DMS153 treated with DMSO at 0.1 percent for 48 hours (cell line): ENCODE measurements around the gene MID1.
"Not testable (repeated sequence)": the region's sequence is repeated elsewhere in the genome, so short reads cannot be mapped to it uniquely, and the experiment has no call there.

ENCODE experiments used
- DNase-seq: peaks from one replicate; lab custom pipeline; 2025; ENCODE audit not compliant: unreplicated experiment; lab: John Stamatoyannopoulos, UW

Gene MID1

GRCh38 chrX:10617186-10617998, 3.0 kb downstream of the MID1 start:
- no peak for DNase-seq

DNA sequence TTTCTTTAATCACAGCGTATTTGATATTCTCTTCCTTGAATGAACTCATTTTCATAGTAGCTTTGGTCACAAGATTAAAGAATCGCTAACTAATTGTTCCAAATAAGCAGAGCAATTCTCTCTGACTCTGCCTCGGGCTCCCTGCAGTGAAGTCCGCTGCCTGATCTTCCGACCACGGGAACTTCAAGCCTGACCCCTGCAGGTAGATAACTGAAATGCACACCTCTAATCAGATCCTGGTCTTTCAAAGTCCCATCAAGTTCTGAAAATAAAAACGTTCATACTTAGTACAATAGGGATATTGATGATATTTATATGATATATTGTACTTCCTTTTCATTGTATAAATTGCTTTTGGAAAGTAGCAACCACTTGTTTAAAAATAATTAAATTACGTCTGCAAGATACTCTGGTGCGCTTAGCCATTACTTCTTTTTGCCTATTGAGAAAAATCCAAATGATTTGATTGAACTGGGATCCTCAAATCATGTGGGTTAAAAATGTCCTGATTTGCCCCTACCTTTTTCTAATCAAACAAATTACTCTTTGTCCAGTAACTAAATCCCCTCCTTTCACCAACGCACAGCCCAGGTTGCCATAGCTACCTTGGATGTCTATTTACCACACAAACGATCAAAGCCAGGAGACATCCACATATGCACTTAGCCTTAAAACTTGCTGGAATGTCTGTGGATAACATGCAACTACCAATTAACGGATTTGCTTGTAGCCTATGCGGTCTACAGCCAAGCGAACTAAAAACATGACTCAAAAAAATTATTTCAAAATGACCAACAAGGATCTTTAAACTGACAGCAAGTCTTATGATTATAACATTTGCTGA, 4.2 kb downstream of the MID1 start:
- peak; percentile 50 for DNase-seq

DNA sequence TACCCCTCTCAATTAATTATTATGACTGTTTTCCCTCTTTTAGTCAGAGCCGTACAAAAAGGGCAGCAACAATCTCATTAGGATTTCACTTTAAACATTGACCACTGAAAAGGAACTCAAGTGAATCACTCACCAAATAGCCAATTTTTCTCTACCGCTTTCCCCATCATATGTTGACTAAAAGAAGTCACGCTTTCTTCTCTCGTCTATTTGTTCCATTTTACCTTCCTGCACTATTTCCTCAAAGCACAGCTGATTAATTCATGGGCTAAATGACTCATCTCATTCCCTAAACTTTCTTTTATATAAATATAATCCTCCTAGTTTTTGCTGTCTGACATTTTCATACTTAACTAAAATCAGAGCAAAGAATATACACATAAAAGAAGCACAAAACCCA, 8.2 kb downstream of the MID1 start:
- DNase-seq = no peak

GRCh38 chrX:10611441-10612090, 8.8 kb downstream of the MID1 start:
- no peak for DNase-seq

DNA sequence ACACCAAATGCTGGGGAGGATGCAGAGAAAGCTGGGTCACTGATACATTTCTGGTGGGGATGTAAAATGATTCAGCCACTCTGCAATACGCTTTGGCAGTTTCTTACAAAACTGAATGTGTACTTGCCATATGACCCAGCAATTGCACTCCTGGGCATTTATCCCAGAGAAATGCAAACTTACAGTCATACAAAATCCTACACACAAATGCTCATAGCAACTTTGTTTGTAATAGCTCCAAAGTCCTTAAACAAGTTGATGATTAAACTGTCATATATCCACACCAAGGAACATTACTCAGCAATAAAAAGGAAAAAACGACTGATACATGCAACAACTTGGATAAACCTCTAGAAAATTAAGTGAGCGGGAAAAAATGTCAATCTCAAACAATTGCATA, 12.3 kb downstream of the MID1 start:
- DNase-seq = no peak

DNA sequence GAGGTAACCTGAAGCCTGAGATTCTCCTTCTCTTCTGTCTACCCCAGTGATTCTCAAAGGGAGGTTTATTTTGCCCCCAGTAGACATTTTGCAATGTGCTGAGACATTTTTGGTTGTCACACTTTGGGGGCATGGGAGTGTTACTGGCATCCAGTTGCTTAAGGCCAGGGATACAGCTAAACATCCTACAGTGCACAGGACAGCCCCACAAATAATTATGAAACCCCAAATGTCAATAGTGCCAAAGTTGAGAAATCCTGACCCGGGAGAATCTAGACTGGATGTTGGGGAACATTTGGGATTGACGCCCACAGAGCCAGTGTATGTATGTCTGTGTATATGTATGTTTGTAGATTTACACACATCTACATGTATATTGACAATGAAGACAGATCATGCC, 13.2 kb downstream of the MID1 start:
- no peak for DNase-seq

DNA sequence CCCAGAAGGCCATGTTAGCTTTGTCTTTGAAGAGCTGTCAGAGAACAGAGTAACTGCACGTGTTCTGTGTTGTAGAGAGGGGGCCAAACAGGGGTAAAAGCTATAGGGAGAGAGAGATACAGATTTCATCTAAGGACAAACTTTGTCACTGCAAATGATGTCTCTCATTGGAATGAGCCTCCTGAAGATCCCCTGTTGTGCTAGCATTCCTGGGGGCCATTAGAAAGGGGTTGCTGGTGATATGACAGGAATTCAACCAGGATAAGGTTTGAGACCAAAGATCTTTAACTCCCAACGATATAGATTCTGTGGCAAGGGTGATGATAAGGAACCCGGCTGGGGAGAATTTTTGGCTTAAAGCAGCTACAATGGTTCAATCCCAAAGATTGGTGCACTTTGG, 16.8 kb downstream of the MID1 start:
- no peak for DNase-seq

DNA sequence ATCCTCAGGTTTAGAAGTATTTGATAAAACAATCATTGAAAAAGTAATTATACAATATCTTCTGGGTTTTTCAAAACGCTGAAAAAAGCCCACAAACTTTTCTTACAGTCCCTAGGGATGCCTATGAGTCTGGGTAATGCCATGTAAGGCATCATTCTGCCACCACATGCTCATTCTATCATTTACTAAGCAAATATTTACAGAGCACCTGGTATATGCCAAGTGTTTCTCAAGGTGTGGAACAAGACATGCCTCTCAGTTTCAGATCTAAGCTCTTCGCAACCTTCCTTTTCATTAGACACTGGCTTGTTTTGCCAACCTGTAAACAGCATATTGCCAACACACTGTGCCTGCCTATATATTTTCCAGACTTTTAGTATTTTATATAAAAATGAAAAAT, 17.7 kb downstream of the MID1 start:
- no peak for DNase-seq

DNA sequence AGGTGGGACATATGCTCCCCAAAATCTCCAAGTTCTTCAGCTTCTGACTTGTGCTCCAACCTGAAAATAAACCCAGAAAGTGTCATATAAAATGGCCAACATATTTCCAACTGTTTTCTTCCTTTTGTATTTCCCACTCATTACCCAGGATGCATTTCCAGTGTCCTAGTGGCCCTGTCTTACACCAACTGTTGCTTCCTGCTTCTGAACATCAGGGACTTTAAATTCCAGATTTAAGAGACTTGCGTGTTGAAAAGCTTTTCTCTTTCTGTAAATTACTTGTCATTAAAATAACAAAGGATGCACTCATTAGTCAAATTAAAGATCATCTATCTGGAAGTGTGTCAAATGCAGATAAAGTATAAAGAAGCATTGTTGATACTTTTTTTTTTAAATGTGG, 19.9 kb downstream of the MID1 start:
- DNase-seq = no peak

- no peak for DNase-seq
Measured at GRCh38 chrX:10598540-10598939, 21.8 kb downstream of the MID1 start.

GRCh38 chrX:10597871-10598270, 22.5 kb downstream of the MID1 start:
- peak; percentile 4 for DNase-seq

DNA sequence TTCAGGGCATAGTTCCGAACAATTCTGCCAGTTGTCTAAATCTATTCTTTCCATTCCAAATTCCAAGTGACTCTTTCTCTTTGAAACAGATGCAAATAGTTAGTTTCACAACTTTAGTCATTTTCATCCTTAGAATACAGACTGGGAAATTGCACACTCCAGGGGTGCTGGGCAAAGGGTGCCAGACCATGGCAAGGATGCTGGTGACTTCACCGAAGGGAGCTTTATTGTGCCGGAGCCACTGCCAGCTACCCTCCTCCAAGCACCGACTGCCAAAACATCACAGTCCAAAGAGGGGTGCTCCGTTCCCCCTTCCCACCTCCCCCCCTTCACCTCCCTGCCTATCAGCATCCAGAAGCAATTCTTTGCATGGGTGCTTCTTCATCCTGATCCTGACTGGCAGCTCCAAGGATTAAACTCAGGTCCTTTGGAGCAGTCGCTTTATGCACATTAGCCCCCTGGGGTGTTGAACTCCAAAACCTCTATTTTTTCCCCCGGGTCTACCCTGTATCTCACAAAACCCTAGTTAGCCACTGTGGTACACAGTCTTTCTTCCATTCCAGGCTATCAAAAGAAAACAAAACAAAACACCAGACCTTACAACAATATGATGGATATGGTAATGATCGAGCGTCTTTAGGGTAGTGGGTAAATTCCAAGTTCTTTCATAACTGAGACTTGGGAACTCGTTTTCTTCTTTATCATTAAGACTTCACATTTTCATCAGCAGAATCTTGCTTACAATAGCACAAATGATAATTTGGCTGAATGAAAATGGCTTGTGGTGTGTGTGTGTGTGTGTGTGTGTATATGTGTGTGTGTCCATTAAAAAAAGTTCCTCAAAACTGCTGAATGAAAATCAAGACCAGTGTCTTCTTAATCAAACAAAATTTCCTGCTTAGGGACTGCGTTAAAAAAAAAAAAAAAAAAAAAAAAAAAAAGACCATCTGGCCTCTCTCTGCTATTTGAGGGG, 28.7 kb downstream of the MID1 start:
- no peak for DNase-seq

GRCh38 chrX:10589787-10590186, 30.6 kb downstream of the MID1 start:
- not testable (repeated sequence) for DNase-seq

GRCh38 chrX:10589098-10589497, 31.3 kb downstream of the MID1 start:
- no peak for DNase-seq

DNA sequence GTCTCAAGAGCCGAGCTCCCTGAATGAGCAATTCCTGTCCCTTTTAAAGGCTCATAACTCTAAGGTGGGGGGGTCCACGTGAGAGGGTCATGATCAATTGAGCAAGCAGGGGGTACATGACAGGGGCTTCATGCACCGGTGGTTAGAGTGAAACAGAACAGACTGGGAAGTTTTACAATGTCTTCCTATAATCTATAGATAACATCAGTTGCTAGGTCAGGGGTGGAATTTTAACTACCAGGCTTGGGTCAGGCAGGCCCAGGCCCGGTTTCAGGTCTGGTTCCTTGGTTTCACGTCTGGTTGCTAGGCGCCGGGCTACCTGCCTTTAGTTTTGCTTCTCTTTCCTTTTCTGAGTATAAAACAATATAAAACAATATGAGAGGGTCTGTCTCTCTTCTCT, 35.5 kb downstream of the MID1 start:
- DNase-seq = not testable (repeated sequence)

- DNase-seq = no peak
Measured at GRCh38 chrX:10582945-10583344, 37.4 kb downstream of the MID1 start.

GRCh38 chrX:10582215-10582733, 38.1 kb downstream of the MID1 start:
- DNase-seq = no peak

DNA sequence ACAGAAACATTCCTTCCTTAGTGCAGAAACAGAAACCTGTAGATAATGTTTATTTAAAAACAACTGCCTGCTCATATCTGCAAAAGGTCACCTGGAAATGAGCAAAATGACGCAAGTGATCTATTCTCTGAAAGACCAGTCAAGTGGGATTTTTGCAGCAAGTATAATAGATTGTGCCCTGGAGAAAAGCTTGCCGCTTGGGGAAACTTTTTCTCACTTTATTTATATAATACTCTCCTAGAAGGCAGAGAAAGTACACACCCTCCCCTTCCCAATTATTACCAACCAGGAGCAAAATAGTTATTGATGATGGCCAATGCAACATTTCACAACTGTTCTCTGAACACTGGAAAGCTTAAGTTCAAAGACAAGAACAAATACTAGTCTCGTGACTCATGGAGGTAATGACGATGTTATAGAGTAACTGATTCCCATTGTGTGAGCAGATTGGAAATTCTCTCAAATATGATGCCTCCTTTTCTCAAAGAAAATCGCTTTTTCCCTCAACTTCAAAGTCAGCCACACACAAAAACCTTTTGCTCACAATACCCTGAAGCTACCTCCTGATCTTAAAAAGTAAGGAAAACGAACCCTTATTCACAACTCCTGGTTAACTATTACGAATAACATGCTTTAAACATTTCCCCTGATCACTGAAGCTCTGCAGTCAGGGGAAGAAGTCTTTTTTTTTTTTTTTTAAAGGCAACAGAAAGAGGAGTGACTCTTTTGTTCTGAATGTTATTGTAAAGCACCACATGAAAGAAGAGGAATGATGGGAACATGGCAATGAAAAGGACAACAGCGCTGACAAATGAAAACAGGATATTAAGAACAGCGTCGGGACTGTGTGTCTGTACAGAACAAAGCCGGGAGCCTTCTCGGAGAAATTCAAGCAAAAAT, 41.0 kb downstream of the MID1 start:
- DNase-seq = peak; percentile 8

DNA sequence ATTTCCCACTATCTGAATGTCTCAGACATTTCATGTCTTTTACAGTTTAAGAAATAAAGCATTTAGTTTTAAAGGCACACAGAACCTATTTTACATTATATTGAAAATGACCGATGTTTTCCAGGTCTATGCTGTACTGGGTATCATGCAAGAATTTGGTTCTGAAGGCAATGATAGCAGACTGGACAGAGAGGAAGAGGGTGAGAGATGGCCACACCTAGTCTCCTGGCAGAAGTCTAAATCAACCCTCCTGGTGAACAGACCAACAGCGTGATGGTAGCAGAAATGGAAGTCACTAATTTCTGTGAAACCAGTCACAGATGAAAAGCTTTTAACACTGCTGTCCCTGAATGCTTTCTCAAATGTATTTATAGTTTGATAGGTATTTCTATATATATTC, 41.9 kb downstream of the MID1 start:
- no peak for DNase-seq
